ENCODE data around the gene PTPRQ.
A peak's percentile ranks its signal among the peaks of the same experiment; 100 is the strongest.

The PTPRQ gene

DNA sequence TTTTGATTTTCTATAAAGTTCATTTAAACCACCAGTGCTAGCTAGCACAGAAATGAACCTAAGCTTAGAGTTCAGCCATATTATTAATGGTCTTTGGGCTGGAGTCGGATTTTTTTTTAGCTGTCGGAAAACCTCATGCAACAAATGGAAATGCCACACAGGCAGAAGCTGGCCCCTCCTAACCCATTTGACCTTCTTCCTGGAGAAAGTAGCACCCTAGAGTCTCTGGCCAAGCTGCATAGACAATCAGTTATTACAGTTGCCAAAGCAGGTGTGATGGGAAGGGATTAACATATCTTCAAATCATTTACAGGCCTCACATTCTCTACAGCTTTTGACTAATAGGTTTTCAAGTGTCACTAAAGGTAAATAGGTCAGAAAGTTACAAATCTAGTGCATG lies 49.4 kb downstream of the PTPRQ start:
- DNase-seq (ENCODE audit: low read depth), result no peak

DNA sequence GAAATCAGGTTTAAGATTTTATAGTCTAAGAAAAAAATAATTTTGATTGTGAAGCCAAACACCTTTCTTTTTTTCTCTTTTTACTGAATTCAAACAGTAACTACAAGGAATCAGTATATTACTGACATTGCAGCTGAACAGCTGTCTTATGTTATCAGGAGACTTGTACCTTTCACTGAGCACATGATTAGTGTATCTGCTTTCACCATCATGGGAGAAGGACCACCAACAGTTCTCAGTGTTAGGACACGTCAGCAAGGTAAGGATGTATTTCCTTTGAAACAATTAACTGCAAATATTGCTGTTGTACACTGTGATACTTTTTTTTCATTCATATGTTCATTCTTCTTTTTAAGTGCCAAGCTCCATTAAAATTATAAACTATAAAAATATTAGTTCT lies 50.8 kb downstream of the PTPRQ start:
- TF ChIP-seq, protein P1, sequence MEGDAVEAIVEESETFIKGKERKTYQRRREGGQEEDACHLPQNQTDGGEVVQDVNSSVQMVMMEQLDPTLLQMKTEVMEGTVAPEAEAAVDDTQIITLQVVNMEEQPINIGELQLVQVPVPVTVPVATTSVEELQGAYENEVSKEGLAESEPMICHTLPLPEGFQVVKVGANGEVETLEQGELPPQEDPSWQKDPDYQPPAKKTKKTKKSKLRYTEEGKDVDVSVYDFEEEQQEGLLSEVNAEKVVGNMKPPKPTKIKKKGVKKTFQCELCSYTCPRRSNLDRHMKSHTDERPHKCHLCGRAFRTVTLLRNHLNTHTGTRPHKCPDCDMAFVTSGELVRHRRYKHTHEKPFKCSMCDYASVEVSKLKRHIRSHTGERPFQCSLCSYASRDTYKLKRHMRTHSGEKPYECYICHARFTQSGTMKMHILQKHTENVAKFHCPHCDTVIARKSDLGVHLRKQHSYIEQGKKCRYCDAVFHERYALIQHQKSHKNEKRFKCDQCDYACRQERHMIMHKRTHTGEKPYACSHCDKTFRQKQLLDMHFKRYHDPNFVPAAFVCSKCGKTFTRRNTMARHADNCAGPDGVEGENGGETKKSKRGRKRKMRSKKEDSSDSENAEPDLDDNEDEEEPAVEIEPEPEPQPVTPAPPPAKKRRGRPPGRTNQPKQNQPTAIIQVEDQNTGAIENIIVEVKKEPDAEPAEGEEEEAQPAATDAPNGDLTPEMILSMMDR (conservative IDR thresholded peaks at IDR 0.05; ENCODE audit: low read depth, low read length), result no peak
- DNase-seq (ENCODE audit: low read depth), result no peak
- no peak overlapping the region for H3K4me3 ChIP-seq (ENCODE audit: low read length)

More for the DNA sequence above, 49.4 kb downstream of the PTPRQ start:
- no peak overlapping the region for H3K4me3 ChIP-seq (ENCODE audit: low read length)
- TF ChIP-seq, protein P1 (conservative IDR thresholded peaks at IDR 0.05; ENCODE audit: low read depth, low read length), result no peak

DNA sequence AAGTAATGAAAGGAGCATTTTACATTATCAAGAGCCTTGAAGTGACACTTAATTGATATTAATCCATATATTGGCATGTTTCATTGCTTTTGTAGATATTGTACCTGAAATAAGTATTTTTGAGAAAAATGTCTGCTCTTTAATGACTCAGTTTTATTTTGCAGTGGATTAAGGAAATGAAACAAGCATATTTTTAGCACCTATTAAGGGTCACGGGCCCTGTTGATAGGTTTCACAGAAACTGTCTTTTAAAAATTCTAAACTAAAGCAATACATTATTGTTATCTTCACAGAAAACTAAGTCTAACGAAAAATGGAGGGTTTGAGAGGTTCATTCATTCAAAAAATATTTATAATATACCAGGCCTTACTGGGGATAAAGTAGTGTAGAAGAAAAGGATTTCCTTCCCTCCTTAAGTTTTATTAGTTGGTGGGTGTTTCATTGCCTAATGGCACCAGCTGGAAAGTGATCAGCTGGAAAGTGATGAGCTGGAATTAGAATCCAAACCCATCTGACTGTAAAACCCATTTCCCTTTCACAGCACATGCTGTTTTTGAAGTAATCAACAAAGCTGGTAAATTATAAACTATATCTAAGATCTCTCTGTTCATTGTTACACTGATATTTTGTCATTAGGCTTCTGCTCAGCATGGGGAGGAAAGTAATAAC lies 54.2 kb downstream of the PTPRQ start:
- H3K4me3 ChIP-seq (ENCODE audit: low read length), result no peak overlapping the region
- DNase-seq (ENCODE audit: low read depth), result no peak
- TF ChIP-seq, protein P1 (conservative IDR thresholded peaks at IDR 0.05; ENCODE audit: low read depth, low read length), result no peak

DNA sequence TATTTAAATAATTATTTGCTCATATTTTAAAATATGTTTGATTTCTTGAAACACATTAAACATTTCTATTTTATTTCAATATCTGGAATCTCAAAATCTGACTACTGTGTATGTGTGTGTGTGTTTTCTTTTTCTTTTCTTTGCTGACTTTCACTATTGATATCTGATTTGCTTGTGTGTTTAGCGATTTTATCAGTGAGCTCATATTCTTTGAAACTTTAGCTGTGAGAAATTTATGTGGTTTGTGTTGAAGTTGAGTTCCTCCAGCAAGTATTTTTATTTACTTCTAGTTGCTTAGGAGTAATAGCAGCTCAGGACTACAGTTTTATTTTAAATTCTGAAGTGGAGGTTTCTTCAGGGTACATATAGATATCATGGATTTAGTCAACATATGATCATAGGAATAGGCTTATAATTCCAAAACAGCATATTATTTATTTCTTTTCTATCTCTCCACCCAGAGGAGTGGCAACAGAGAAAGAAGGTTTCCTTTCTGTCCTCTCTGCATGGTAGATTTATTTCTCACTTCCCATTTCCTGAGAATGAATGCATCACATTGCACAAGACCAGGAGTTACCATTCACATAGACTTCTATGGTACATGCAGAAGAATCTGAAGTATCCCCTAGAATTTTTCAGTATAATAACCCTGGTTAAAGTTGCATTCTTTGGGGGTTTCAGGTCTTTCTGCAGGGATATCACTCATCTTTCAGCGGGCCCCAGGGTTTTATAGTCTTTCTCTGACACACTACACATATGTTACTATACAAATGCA lies 60.5 kb downstream of the PTPRQ start:
- TF ChIP-seq, protein P1 (conservative IDR thresholded peaks at IDR 0.05; ENCODE audit: low read depth, low read length), result no peak
- H3K4me3 ChIP-seq (ENCODE audit: low read length), result no peak overlapping the region
- DNase-seq (ENCODE audit: low read depth), result no peak

DNA sequence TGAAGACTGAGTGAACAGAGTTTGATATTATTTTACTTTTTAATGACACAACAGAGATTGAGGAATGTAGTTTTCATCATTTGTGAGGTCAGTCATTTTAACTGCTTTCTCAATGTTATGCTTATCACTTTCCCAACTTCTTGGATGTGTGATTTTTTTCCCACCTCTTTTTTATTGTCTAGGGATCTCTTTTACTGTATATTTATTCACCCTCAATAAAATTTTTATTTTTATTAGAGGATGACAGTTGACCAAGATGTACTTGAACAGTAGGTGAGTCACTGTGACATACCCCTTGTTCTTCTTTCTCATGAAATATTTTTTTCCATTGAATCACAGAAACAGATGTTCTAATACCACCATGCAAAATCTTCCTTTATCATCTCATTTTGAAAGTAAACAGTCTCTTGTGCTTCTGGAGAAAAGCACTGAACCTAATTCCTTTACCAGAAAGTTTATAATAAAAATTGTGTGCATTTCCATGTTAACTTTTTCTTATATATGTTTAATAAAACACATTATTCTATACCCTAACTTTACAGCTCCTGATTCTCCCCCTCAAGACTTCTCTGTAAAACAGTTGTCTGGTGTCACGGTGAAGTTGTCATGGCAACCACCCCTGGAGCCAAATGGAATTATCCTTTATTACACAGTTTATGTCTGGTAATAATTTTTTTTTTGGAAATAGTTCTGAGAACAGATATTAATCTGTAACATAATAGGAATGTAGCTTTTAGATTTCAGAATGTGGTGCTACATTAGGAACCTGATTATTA lies 65.9 kb downstream of the PTPRQ start:
- DNase-seq (ENCODE audit: low read depth), result peak; percentile 12
- TF ChIP-seq, protein P1 (conservative IDR thresholded peaks at IDR 0.05; ENCODE audit: low read depth, low read length), result no peak
- H3K4me3 ChIP-seq (ENCODE audit: low read length), result no peak overlapping the region

DNA sequence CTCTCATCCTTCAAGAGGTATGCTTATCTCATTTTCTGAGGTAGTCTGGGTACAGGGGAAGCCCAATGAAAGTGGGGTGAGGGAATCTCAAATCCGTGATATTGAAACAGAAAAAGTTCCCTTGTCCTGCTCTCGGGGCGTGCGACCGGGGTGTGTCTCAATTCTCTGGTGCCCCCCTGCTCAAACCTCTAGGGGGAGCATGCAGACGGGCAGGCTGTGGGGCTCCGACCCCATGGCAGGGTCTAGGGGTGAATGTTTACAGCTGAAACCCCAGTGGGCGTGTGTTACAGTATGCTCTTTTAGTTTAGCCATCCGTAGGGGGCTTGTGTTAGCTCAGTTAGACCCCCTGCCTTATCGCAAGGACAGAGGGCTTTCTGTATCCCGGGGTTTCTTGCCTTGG lies 68.7 kb downstream of the PTPRQ start:
- H3K4me3 ChIP-seq (ENCODE audit: low read length), result no peak overlapping the region
- TF ChIP-seq, protein P1 (conservative IDR thresholded peaks at IDR 0.05; ENCODE audit: low read depth, low read length), result no peak
- DNase-seq (ENCODE audit: low read depth), result no peak

All from retinal pigment epithelial cell (primary cell).